GM19328 (cell line): ENCODE data around the gene SH3RF3.
A peak's percentile ranks its signal among the peaks of the same experiment; 100 is the strongest.

Experiments
- ATAC-seq: cut with Tn5 transposase; IDR thresholded peaks from one replicate; pipeline ENCODE4 v1.9.1; 2021; ENCODE audit warnings: mild to moderate bottlenecking, moderate library complexity; ENCODE audit not compliant: unreplicated experiment

SH3RF3 gene

DNA sequence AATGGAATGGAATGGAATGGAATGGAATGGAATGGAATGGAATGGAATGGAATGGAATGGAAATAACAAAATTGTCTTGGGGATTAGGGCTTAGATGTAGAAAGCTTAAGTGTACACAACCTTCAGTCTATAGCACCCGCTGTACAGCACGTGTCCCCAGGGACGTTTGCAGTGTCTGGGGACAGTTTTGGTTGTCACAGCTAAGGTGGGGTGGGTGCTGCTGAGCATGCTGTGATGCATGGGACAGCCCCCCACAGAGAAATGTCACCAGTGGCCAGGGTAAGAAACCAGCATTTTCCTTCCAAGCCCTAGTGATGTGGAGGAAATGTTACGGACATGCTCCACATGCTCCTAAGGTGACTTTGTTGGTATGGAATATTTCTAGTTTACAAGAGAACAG is 70.8 kb downstream of the SH3RF3 start:
- ATAC-seq: no peak

- no peak for ATAC-seq
Measured at GRCh38 chr2:109200616-109201464, 71.8 kb downstream of the SH3RF3 start.

DNA sequence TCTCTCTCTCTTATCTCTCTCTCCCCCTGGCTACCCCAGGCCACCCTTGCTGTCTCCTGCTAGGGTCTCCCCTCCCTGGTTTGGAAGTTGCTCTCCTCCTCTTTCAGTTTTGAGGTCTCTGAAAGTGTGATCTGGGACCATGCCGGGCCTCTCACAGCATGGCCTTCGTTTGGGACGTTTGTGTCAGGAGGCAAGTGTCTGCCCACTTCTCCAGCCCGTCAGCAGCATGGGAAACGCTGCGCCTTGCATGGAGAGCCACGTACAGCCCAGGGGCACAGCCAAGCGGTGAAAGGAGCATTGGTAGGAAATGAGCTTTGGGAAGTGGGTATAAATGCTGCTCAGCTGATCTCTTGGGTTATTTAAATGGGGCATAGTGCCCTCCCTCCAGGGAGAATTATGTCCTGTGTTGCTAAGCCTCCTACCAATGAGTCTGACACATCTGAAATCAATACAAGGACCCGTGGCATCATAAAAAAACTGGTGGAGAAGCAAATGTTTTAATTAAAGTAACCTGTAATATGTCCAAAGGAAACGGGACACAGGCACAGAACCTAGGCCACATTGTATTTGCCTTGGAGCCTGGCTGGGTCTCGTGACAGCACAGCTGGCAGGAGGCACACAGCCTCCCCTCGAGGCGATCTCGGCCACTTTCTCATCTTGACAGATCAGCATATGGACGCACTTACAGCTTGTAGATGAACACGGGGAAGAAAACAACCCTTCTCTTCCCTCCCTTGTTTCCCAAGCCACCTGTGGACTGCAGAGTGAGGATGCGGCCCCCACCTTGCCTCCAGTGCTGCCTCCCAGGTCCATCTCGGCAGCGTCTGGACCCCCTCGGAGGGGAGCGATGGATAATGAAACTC is 72.7 kb downstream of the SH3RF3 start:
- ATAC-seq: no peak

GRCh38 chr2:109202486-109202885 is 73.5 kb downstream of the SH3RF3 start:
- ATAC-seq: no peak

DNA sequence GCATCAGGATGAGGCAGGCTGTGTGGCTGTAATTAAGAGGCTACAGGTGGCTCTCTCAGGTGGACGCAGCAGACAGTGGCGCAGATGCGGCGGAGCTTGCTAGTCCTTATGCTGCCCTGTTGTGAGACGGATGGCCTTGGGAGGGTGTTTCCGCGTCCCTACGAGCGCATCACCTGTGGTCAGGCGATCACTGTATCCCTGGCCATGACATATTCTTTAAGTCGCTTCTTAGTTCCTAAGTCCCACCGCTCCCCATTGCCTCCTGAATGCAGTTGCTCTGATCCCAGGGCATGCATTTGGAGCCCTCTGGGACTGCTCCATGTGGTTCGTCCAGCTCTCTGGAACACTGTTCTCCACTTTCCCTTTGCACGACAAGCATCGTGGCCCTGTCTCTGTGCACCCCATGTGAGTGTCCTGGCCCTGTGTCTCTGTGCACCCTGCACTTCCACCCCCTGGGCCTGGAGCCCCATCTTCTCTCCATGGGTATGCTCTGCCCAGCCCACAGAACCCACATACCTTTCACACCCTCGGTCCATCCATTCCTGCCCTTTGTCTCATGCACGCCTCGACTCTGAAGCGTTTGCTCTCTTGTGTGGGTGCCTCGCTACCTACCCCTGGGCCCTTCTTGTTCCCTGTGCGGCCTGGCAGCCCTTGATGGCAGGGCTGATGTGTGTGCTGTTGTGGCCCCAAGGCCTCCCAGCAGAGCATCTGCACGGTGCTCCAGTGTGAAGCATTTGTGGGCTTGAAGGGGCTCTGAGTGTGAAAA is 74.4 kb downstream of the SH3RF3 start:
- no peak for ATAC-seq

DNA sequence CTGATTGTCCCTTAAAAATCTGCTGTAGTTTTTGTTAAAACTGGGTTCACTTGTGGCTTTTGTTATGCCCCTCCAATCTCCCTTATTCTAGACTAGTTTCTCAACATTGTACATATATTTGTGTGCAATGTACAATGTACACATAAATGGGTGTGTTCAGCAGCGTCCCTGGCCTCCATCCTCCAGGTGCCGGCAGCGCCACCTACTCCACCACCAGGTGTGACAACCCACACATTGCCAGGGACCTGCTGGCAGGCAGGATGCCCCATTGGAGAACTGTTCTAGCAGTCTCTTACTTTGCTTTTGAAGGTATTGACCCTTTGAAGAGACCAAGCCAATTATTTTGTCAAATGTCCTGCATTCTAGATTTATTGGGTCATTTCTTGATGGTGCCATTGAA is 75.4 kb downstream of the SH3RF3 start:
- no peak for ATAC-seq

DNA sequence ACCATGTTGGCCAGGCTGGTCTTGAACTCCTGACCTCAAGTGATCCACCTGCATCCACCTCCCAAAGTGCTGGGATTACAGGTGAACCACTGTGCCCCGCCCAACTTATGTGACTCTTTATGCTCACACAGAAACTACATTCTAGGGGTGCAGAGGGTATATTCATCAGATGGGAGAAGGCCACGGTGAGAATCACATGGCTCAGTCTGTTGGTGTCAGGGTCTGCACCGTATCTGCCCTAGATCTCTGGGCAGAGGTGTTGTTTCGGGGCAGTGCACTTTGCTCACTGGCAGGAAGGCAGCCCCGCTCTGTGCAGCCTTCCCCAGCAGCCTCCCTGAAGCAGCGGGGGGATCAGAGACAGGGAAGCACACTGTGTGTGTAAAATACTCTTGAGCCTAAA is 76.4 kb downstream of the SH3RF3 start:
- ATAC-seq: no peak

- ATAC-seq: no peak
Measured at GRCh38 chr2:109206569-109207146, 77.7 kb downstream of the SH3RF3 start.

DNA sequence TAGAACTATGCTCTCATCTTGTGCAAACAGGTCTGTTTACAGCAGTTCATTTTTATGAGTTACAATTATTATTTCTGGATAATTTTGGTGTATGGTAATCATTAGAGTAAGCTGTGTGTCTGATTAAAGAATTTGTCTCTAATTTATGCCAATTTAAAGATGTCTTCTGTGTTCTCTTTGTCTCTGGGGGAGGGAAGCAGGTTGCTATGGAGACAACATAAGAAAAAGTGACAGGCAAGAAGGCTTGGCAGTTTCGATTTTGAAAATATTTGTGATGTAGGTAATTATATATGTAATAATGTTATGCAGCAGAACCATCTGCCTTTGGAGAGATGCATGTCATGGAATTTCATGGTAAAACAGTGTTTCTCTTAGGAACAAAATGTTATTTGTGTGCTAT is 78.2 kb downstream of the SH3RF3 start:
- no peak for ATAC-seq

DNA sequence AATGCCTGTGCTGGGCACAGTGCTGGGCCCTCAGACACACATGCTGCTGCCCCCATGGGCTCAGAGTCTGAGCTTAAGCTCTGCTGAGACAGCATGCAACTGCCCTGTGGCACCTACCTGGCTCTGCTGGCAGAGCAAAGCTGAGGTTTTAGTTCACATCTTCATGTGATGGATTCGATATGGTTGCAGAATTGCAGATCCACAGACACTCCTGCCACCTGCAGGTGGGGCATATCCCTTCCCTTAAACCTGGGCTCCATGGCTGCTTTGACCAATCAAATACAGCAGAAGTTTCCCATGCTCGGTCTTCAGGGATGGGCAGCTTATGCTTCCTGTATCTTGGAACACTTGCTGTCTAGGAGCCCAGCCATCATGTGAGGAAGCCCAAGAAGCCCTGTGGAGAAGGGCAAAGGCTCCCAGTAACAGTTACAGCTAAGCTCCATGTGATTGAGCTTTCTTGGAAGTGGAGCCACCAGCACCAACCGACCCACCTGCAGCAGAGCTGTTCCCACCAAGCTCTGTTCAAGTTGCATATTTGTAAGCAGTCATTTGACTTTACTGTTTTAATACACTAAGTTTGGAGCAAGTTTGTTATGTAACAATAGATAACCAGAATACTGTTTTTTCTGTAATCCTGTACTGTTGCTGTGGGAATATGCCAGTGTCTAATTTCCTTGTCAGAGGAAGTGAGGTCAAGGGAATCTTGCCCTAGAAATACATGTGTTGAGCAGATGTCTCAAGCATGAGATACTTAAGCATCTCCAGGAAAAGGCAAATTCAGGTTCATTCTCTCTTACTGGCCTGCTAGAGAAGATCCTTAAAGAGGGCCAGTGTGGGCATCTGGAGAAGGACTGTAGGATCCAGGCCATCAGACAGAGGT is 79.3 kb downstream of the SH3RF3 start:
- ATAC-seq: no peak

DNA sequence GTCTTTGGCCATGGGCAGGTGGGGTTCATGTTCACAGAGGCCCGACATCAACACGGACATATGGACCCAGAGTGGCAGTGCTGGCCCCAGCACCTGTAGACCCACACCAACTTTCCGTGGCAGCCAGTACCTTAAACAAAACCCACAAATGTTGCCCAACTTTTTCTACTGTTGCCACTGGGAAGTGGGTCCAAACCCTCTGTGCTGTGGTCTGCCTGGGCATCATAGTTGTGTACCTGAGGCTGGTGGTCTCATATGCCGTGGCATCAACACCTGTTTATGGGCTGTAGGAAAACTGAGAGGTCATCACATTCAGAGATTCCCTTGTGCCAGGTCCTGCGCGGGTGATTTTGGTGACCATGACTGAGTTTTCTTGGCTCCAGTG is 79.9 kb downstream of the SH3RF3 start:
- ATAC-seq: no peak

GRCh38 chr2:109209412-109209811 is 80.4 kb downstream of the SH3RF3 start:
- ATAC-seq: no peak

DNA sequence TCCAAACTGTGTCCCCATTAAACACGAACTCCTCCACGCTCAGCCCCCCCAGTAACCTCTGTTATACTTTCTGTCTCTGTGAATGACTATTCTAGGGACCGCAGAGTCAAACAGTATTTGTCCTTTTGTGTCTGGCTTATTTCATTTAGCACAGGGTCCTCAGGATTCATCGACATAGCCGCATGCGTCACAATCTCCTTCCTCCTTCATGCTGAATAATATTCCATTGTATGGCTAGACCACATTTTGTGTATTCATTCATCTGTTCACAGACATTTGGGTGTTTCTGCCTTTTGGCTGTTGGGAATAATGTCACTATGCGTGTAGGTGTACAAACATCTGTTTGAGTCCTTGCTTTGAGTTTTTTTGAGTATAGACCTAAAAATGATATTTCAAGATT is 80.9 kb downstream of the SH3RF3 start:
- no peak for ATAC-seq

GRCh38 chr2:109210431-109211200 is 81.6 kb downstream of the SH3RF3 start:
- no peak for ATAC-seq

DNA sequence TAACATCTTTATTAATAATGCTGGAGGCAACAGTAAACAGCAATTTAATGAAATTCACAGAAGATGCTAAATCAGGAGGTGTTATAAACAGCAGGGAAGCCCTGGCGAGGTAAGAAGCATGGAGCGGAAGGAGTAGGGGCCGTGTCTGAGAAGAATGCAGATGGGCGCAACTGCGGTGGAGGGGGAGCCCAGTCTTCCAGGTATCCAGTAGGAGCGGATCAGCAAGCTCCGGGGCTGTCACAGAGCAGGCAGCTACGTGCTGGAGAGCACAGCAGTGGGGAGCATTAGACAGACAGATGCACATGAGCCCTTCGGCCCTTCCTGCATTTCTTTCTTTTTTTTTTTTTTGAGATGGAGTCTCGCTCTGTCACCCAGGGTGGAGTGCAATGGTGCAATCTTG is 82.3 kb downstream of the SH3RF3 start:
- no peak for ATAC-seq

- no peak for ATAC-seq
Measured at GRCh38 chr2:109212836-109213563, 84.0 kb downstream of the SH3RF3 start.

- ATAC-seq: peak; percentile 54
Measured at GRCh38 chr2:109213646-109214433, 84.8 kb downstream of the SH3RF3 start.
